Activated B cell treated with CpG ODN at 0.5 μM for 24 hours (primary cell): ENCODE measurements around the gene ME1. TPM values are rescaled to one million over a fixed set of nuclear protein-coding genes. Genes with fewer than 3 reads are reported as not detected.

Experiments
- ATAC-seq: fragments of 200-7000 bp; cut with Tn5 transposase; one replicate; pipeline ENCODE4 v1.10.0; 2021; ENCODE audit warnings: low read depth, mild to moderate bottlenecking, moderate library complexity
- CTCF ChIA-PET: fragments of 350-600 bp; sonication (Branson Sonifier 250); formaldehyde crosslinking; loops from one replicate; lab custom pipeline; 2021; ENCODE audit warnings: antibody characterized with exemption; lab: Charles Lee
- POLR2A ChIA-PET: fragments of 350-600 bp; sonication (Branson Sonifier 250); formaldehyde crosslinking; loops from one replicate; lab custom pipeline; 2021; ENCODE audit warnings: antibody characterized with exemption; lab: Charles Lee
- DNase-seq: peaks from one replicate; pipeline ENCODE4 v3.0.0; 2022
- H3K27ac Mint-ChIP-seq: one replicate; pipeline ENCODE4 v1.8.0; 2020; ENCODE audit warnings: mixed read lengths
- H3K27me3 Mint-ChIP-seq: one replicate; pipeline ENCODE4 v1.8.0; 2021; ENCODE audit warnings: mixed read lengths
- H3K36me3 Mint-ChIP-seq: one replicate; pipeline ENCODE4 v1.8.0; 2021; ENCODE audit warnings: low read depth, mixed read lengths
- H3K4me1 Mint-ChIP-seq: one replicate; pipeline ENCODE4 v1.8.0; 2021; ENCODE audit warnings: mixed read lengths
- H3K4me3 Mint-ChIP-seq: one replicate; pipeline ENCODE4 v1.8.0; 2020; ENCODE audit warnings: mild to moderate bottlenecking, mixed read lengths
- H3K9me3 Mint-ChIP-seq: one replicate; pipeline ENCODE4 v1.8.0; 2020; ENCODE audit warnings: mixed read lengths
- intact Hi-C: fragments of 100-400 bp; cut with micrococcal nuclease; formaldehyde crosslinking; loops from one replicate; pipeline ENCODE4 v1.15.1; 2024
- total RNA-seq: library from RNA; stranded (reverse); gene quantifications from 2 replicates; pipeline ENCODE4 v1.2.3, GENCODE V29; 2022
- TF ChIP-seq, protein P1 (sequence below): fragments of 200-600 bp; IDR thresholded peaks from one replicate; pipeline ENCODE4 v1.8.0; 2022; ENCODE audit warnings: antibody characterized with exemption, mild to moderate bottlenecking

ME1 gene
- total RNA-seq, 1 donor from 2014 or later, result not detected

DNA sequence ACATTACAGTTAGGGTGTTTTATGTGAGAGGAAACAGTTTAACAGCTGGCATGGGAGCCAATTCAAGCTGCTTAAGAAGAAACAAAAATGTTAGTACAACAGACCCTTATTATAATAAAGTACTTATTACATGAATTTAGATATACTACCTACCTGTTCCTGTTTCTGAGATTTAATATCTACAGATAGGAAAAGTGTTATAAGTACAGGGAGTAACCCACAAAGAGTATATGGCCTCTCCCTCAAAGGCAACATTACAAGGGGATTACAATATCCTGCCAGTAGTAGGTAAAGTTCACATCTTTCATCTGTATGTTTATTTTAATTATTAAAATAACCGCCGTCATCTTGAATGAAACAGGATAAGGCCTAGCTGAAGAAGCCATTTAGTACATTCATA lies 1.8 kb upstream of the ME1 start:
- H3K4me1 Mint-ChIP-seq, result no peaks in the 10 kb centered on the region
- TF ChIP-seq, protein P1, sequence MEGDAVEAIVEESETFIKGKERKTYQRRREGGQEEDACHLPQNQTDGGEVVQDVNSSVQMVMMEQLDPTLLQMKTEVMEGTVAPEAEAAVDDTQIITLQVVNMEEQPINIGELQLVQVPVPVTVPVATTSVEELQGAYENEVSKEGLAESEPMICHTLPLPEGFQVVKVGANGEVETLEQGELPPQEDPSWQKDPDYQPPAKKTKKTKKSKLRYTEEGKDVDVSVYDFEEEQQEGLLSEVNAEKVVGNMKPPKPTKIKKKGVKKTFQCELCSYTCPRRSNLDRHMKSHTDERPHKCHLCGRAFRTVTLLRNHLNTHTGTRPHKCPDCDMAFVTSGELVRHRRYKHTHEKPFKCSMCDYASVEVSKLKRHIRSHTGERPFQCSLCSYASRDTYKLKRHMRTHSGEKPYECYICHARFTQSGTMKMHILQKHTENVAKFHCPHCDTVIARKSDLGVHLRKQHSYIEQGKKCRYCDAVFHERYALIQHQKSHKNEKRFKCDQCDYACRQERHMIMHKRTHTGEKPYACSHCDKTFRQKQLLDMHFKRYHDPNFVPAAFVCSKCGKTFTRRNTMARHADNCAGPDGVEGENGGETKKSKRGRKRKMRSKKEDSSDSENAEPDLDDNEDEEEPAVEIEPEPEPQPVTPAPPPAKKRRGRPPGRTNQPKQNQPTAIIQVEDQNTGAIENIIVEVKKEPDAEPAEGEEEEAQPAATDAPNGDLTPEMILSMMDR, result no peak
- no peak overlapping the region for H3K4me3 Mint-ChIP-seq
- ATAC-seq (no peak), DNase-seq (no peak)
- no peaks in the 10 kb centered on the region for H3K9me3 Mint-ChIP-seq
- H3K27ac Mint-ChIP-seq, result no peak overlapping the region
- intact Hi-C loops, result no loop called here
- POLR2A ChIA-PET, result no interaction called here
- H3K27me3 Mint-ChIP-seq, result peaks cover 14% of the 10 kb centered on the region
- no peaks in the 10 kb centered on the region for H3K36me3 Mint-ChIP-seq
- CTCF ChIA-PET, result no interaction called here

DNA sequence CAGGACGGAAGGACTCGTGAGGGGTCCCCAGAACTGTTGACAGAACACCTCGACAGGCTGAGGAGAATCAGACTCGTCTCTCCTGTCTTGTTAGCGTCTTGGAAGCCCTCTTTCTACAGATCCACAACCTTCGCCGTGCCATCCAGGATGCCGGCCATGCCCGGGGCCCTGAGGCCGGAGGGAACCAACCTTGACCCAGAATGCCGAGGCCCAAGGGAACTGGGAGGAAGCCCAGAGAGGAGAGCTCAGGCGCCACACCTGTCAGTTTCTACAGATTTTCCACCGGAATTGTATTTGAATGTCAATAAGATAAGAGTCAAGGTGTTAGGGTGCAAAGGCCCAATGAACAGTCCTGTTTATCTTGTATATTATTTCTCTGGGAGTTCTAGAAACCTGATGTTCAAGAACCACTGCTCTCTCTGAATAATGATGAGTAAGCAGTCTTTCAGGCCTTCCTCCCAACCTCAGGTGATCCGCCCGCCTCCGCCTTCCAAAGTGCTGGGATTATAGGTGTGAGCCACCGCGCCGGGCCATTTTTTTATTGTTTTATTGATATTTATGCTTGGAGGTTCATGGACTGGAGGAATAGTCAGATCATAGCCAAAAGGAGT lies 799 bp upstream of the ME1 start:
- no peaks in the 10 kb centered on the region for H3K9me3 Mint-ChIP-seq
- no peak overlapping the region for H3K4me3 Mint-ChIP-seq

DNA sequence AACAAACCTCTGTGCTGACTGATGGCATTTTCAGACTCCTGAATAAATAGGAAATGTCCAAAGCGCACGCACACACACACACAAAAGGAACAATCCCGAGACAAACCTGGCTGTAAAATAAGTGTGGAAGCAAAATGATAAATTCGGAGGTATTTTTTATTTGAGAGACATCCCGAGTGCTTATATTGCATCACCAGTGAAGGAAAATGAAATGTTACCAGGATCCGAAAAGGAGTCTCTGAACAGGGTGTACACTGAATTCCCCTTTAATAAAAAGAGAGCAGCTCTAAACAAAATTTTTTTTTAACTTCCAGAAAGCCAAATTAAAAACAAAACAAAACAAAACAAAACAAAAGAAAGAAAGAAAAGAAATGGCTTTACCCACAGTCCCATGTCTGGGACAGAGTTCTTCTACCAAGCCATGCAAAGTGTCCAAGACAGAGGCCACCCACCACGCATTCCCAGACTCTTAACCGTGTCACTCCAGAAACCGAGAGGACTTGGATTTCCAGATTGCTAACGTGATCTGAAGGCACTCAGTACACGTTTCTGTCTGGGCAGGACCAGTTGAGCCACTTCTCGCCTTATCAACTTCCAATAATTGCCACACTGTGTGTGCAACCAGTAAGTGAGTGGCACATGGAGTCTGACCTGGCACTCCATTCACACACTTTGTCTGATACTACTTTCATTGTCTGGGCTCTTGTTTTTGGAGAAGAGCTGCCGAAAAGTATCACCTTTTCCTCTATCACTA lies 817 bp downstream of the ME1 start:
- Mint-ChIP-seq H3K4me1 (no peaks in the 10 kb centered on the region), H3K27me3 (peaks cover 14% of the 10 kb centered on the region), H3K27ac (no peak overlapping the region), H3K4me3 (no peak overlapping the region), H3K9me3 (peaks cover 4% of the 10 kb centered on the region), H3K36me3 (no peaks in the 10 kb centered on the region)
- POLR2A ChIA-PET, result no interaction called here
- CTCF ChIA-PET, result no interaction called here
- ATAC-seq, result no peak
- intact Hi-C loops, result no loop called here
- no peak for DNase-seq
- TF ChIP-seq, protein P1, result no peak

More for the DNA sequence above, 799 bp upstream of the ME1 start:
- no peak for ATAC-seq
- TF ChIP-seq, protein P1, result no peak
- Mint-ChIP-seq H3K36me3 (no peaks in the 10 kb centered on the region), H3K4me1 (no peaks in the 10 kb centered on the region), H3K27me3 (peaks cover 14% of the 10 kb centered on the region), H3K27ac (no peak overlapping the region)
- ChIA-PET POLR2A (no interaction called here), CTCF (no interaction called here)
- DNase-seq, result no peak
- intact Hi-C loops, result no loop called here

DNA sequence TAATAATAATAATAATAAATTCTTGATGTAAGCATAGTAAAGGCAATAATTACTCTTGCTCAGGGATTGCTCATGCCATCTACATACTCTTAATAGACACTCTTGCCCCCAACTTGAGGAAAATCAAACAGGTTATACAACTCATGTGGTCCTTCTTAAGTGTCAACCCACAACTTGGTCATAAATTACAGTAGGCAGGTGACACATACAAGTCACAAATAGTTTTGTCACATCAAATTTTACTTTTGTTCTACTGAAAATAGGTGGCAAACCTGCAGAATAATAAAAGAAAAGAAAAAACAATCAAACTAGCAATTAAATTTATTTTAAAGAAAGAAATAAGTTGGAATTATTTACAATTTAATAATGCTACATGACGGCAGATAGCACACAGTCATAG lies 1.6 kb downstream of the ME1 start:
- H3K4me1 Mint-ChIP-seq, result no peaks in the 10 kb centered on the region

More for the DNA sequence above, 1.6 kb downstream of the ME1 start:
- ATAC-seq (no peak), DNase-seq (no peak)
- POLR2A ChIA-PET, result no interaction called here
- no peak overlapping the region for H3K4me3 Mint-ChIP-seq
- H3K36me3 Mint-ChIP-seq, result no peaks in the 10 kb centered on the region
- no peak overlapping the region for H3K27ac Mint-ChIP-seq
- peaks cover 14% of the 10 kb centered on the region for H3K27me3 Mint-ChIP-seq
- TF ChIP-seq, protein P1, result no peak
- intact Hi-C loops, result no loop called here
- CTCF ChIA-PET, result no interaction called here
- peaks cover 5% of the 10 kb centered on the region for H3K9me3 Mint-ChIP-seq
